HepG2 (cell line): ENCODE results near the gene SIVA1. TPM values are rescaled to one million over a fixed set of nuclear protein-coding genes. Genes with fewer than 3 reads are reported as not detected.

Experiments
- ARNT2 ChIP-seq: sonication (generic); formaldehyde crosslinking; IDR thresholded peaks from 2 replicates; pipeline ENCODE4 v1.8.0; 2022; ENCODE audit warnings: mild to moderate bottlenecking, low read depth, missing genetic modification reagents, moderate library complexity
- CREBL2 ChIP-seq: sonication (generic); formaldehyde crosslinking; IDR thresholded peaks from 2 replicates; pipeline ENCODE4 v1.8.1; 2023; ENCODE audit warnings: missing genetic modification reagents, mild to moderate bottlenecking, borderline replicate concordance
- FOXC1 ChIP-seq: sonication (generic); formaldehyde crosslinking; IDR thresholded peaks from 2 replicates; pipeline ENCODE4 v1.8.0; 2022; ENCODE audit warnings: mild to moderate bottlenecking, missing genetic modification reagents, borderline replicate concordance
- JARID2 ChIP-seq: sonication (generic); formaldehyde crosslinking; IDR thresholded peaks from 2 replicates; pipeline ENCODE4 v1.8.1; 2023; ENCODE audit warnings: missing genetic modification reagents, inconsistent platforms; ENCODE audit not compliant: insufficient replicate concordance
- KAT2B ChIP-seq: fragments of 150-350 bp; IDR thresholded peaks from 2 replicates; pipeline ENCODE4 v1.6.1; 2014; ENCODE audit warnings: low read depth, low read length, borderline replicate concordance
- MAF1 ChIP-seq: sonication (generic); formaldehyde crosslinking; IDR thresholded peaks from 2 replicates; pipeline ENCODE4 v1.5.0; 2020; ENCODE audit warnings: missing genetic modification reagents, borderline replicate concordance
- NAIF1 ChIP-seq: sonication (generic); formaldehyde crosslinking; IDR thresholded peaks from 2 replicates; pipeline ENCODE4 v1.5.0; 2020; ENCODE audit warnings: mild to moderate bottlenecking, missing genetic modification reagents, borderline replicate concordance
- PREB ChIP-seq: sonication (generic); formaldehyde crosslinking; IDR thresholded peaks from 2 replicates; pipeline ENCODE4 v1.4.0; 2020; ENCODE audit warnings: missing genetic modification reagents
- RAD21 ChIP-seq: fragments of 450-650 bp; formaldehyde crosslinking; IDR thresholded peaks from 2 replicates; pipeline ENCODE4 v1.5.0; 2020; ENCODE audit warnings: mild to moderate bottlenecking
- RARA ChIP-seq: IDR thresholded peaks from 2 replicates; pipeline ENCODE4 v1.6.1; 2016; ENCODE audit warnings: missing genetic modification reagents, missing compliant biosample characterization
- SP140L ChIP-seq: sonication (generic); formaldehyde crosslinking; IDR thresholded peaks from 2 replicates; pipeline ENCODE4 v1.4.0; 2020; ENCODE audit warnings: missing genetic modification reagents, borderline replicate concordance
- TOPORS ChIP-seq: sonication (generic); formaldehyde crosslinking; IDR thresholded peaks from 2 replicates; pipeline ENCODE4 v1.8.0; 2023; ENCODE audit warnings: mild to moderate bottlenecking, missing genetic modification reagents
- ZFP62 ChIP-seq: sonication (generic); formaldehyde crosslinking; IDR thresholded peaks from 2 replicates; pipeline ENCODE4 v1.4.0; 2020; ENCODE audit warnings: missing genetic modification reagents
- ZNF362 ChIP-seq: sonication (generic); formaldehyde crosslinking; IDR thresholded peaks from 2 replicates; pipeline ENCODE4 v1.4.0; 2020; ENCODE audit warnings: missing genetic modification reagents, mild to moderate bottlenecking, borderline replicate concordance
- ZNF407 ChIP-seq: sonication (generic); formaldehyde crosslinking; IDR thresholded peaks from one replicate; pipeline ENCODE4 v1.5.1; 2020; ENCODE audit warnings: mild to moderate bottlenecking, missing genetic modification reagents; ENCODE audit errors: not compliant biosample characterization
- ZNF644 ChIP-seq: IDR thresholded peaks from 2 replicates; pipeline ENCODE4 v1.6.1; 2016; ENCODE audit warnings: low read depth
- ZNF670 ChIP-seq: sonication (generic); formaldehyde crosslinking; IDR thresholded peaks from 2 replicates; pipeline ENCODE4 v1.8.0; 2022; ENCODE audit warnings: mild to moderate bottlenecking, missing genetic modification reagents, borderline replicate concordance
- ZNF672 ChIP-seq: sonication (generic); formaldehyde crosslinking; IDR thresholded peaks from 2 replicates; pipeline ENCODE4 v1.8.1; 2022; ENCODE audit warnings: missing genetic modification reagents
- ZNF75D ChIP-seq: sonication (generic); formaldehyde crosslinking; IDR thresholded peaks from 2 replicates; pipeline ENCODE4 v1.8.1; 2023; ENCODE audit warnings: missing genetic modification reagents, mild to moderate bottlenecking, borderline replicate concordance
- ZNF883 ChIP-seq: sonication (generic); formaldehyde crosslinking; IDR thresholded peaks from 2 replicates; pipeline ENCODE4 v1.5.1; 2020; ENCODE audit warnings: mild to moderate bottlenecking, missing genetic modification reagents; ENCODE audit errors: not compliant biosample characterization
- polyA plus RNA-seq, 8 experiments: library from polyadenylated mRNA; depleted of rRNA in 3 of 8; stranded (reverse) in 7 of 8; unstranded in 1 of 8; fragments of >200 nt; fragmentation: Illumina TruSeq in 4 of 8; extraction: Trizol in 4 of 8; gene quantifications; 2 replicates each; pipeline versions ENCODE4 v1.2.1 to v1.2.3, GENCODE V29; 2011 to 2016; ENCODE audit warnings: low read depth in 4 of 8, missing spikeins in 1 of 8, mixed read lengths in 1 of 8; ENCODE audit not compliant: insufficient read depth in 1 of 8
- total RNA-seq, 5 experiments: library from RNA; depleted of rRNA; stranded (reverse); fragments of >200 nt; fragmentation: Illumina TruSeq; extraction: Trizol; gene quantifications; 2 replicates each; pipeline ENCODE4 v1.2.3, GENCODE V29; 2016; ENCODE audit warnings: low read depth in 1 of 5

SIVA1 gene
- total and polyA plus RNA-seq, 2 of the 13 experiments (the other 11 are each of a cell fraction or from before 2014, with no cell fraction given) = 123 to 186 TPM

DNA sequence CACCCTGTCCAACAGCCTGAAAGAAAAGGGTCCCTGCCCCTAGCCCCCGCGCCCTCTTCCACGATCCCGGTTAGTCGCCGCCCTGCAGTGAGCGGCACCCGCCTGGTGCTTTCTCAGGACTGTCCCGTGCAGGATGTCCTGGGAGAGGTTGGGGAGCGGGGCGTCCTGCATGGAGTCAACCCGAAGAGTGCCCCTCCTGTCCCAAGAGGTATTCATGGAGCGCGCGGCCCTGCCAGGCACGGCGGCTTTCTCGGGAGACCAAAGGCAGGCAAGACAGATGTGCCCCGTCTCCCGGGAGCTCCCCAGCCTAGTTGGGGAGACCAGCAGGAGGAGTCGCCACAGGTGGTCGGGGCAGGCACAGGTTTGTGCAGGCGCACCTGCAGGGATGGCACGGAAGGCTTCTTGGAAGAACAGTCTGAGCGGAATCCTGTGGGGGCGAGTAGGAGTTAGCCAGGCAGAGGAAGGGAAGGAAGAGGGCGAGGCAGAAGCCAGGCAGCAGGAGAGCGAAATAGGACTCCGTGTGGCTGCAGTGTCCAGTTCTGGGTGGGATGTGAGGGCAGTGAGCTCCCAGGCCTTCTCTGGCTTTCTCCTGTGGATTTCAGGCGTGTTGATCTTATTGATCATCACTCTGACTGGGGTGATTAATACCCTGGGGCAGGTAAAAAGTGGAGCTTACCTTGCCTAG lies 723 bp downstream of the SIVA1 start (continued):
- TF ChIP-seq SP140L (CRISPR knock-in tag) (no peak), ZNF644 (CRISPR knock-in tag) (no peak), TOPORS (CRISPR knock-in tag) (no peak), FOXC1 (no peak), PREB (CRISPR knock-in tag) (0 out of 2 replicates have a peak, but pooled peaks have one; percentile 69), RAD21 (CRISPR knock-in tag) (no peak), KAT2B (no peak), ZNF670 (no peak), ZFP62 (CRISPR knock-in tag) (no peak), NAIF1 (CRISPR knock-in tag) (no peak), RARA (CRISPR knock-in tag) (no peak), ARNT2 (CRISPR knock-in tag) (no peak), ZNF362 (CRISPR knock-in tag) (no peak), ZNF672 (no peak), ZNF407 (CRISPR knock-in tag) (no peak), ZNF883 (CRISPR knock-in tag) (no peak), MAF1 (CRISPR knock-in tag) (no peak), ZNF75D (CRISPR knock-in tag) (no peak), JARID2 (CRISPR knock-in tag) (no peak), CREBL2 (CRISPR knock-in tag) (no peak)
